ENCODE measurements around the gene TMOD2.

The TMOD2 gene

DNA sequence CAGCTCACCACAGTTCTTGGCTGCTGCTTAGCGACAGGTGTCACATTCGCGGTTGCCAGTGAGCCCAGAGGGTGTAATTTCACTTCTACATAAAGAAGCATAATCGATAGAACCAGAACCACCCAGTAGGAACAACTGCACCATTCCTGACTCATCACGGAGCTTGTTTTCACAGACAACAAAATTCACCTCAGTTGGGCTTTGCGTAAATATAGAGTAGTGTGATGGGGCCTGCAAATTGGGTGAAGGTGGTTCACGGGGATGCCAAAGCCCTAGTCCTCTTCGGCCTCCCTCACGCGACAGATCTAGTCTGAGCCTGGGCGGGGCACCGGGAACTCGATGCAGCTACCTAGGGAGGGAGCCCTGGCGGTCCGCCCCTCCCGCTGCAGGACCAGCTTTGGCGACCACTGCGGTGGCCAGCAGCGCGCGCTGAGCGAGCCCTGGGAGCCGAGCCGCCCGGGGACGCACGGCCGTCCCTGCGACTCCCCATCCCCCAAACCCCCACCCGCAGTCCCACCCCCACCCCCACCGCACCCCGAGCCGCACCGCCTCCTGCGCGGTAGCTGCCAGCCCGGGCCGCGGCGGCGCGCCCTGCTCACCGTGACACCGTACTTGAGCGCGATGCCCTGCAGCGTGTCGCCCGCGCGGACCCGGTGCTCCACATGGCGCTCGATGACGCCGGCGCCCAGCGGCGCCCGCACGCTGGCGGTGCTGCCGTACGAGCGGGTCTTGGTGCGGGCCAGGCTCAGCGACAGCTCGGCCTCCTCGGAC is 14.5 kb upstream of the TMOD2 start:
- TF ChIP-seq CTCF (IDR thresholded peaks at IDR 0.05): no peak

- TF ChIP-seq CTCF (IDR thresholded peaks at IDR 0.05): no peak
Observed at GRCh38 chr15:51737522-51738305, 13.7 kb upstream of the TMOD2 start, which contains the start of gene LYSMD2. TSS of gene LYSMD2 (minus strand) at chr15:51737655. CDS start at chr15:51737622, 33 bp downstream.

DNA sequence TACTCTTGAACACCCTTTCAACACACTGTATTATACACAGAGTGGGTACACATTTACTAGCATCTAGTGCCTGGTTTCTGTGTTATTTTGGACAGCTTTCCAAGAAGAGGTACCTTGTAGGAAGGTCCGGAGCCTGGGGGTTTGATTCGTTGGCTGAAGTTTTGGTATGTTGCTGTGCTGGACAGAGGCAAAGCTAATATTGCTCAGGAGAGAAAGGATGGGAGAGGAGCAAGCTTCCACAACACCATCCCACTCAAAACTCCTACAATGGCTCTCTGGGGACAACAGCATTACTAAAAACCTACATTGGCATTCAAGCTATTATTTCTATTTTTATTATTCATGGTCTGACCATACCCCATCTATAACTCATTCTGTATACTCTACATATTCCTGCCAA is 12.8 kb upstream of the TMOD2 start:
- no peak for TF ChIP-seq CTCF (IDR thresholded peaks at IDR 0.05)

DNA sequence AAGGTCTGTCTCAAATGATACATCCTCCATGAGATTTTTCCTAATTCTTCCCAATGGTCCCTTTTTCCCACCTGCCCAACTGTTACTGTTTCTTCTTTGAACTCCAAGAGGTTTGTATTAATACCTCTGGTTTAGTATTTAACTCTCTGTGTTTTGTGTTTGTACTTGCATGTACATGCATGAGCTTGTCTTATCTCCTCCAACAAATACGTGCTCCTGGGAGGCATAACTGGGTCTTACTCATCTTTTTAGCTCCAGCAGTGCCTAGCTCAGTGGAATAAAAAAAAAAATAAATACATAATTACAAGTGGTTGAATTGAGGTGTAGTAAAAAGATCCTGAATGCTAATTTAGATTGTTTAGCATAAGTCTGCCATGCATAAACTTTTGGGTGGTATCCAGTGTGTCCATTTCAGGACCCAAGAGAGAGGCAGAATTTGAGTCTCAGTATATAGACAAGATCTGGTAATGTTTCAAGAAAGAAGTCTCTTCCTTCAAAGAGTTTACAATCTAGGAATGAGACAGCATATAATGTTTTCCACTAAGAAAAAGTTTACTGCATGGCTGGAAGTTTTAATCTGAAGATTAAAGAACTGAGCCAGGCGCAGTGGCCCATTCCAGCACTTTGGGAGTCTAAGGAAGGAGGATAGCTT is 12.2 kb upstream of the TMOD2 start:
- TF ChIP-seq CTCF (IDR thresholded peaks at IDR 0.05): no peak

GRCh38 chr15:51749307-51749706 is 2.1 kb upstream of the TMOD2 start:
- no peak for TF ChIP-seq CTCF (IDR thresholded peaks at IDR 0.05)

DNA sequence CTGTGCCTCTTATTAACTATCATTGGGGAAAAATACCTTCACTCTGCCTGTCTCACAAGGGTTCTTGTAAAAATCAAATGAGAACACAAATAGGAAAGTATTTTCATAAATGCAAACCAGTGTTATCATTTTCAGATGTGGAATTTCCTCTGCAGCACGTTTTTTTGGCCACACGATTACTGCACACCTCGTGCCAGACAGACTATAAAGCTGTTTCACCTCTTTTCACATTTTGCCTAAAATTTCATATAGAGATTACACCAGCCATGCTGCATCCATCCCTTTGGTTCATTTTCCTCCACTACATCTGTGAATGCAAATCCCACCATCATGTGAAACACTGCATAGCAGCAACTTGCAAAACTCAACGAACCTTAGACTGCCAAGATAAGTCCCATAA is 1.2 kb upstream of the TMOD2 start:
- no peak for TF ChIP-seq CTCF (IDR thresholded peaks at IDR 0.05)
